K562 (cell line): ENCODE results near the gene CMSS1. TPM values are rescaled to one million over a fixed set of nuclear protein-coding genes. Genes with fewer than 3 reads are reported as not detected.

Experiments
- ATAC-seq: fragments of 200-7000 bp; cut with Tn5 transposase; 3 replicates; pipeline ENCODE4 v1.9.1; 2020; ENCODE audit warnings: moderate library complexity
- BruUV-seq: library from RNA; stranded (reverse); fragments of 400-500 nt; replicated peaks from 2 replicates; lab custom pipeline; 2021; lab: Mats Ljungman, UMichigan
- CTCF ChIA-PET: fragments of 300-600 bp; formaldehyde crosslinking; extraction: SDS; loops from one replicate; lab custom pipeline; 2021; ENCODE audit warnings: low intra/inter-chr PET ratio; lab: Yijun Ruan, JAX
- POLR2A ChIA-PET: fragments of 300-600, 350-650 bp; sonication (Branson Sonifier 250); formaldehyde crosslinking; extraction: SDS; loops from one replicate; lab custom pipeline; 2021; ENCODE audit warnings: antibody characterized with exemption, inconsistent platforms; lab: Yijun Ruan, JAX
- DNase-seq, 4 experiments: peaks; one replicate each; pipeline versions ENCODE4 v3.0.0 to v3.0.0-alpha.2; 2011 to 2018; ENCODE audit warnings: low spot score in 3 of 4, mixed read lengths in 3 of 4; ENCODE audit errors: extremely low read depth in 1 of 4
- FAIRE-seq: peaks from 2 replicates; lab custom pipeline; 2011; peaks lifted over from hg19 to GRCh38; lab: Jason Lieb, UNC
- H2AFZ ChIP-seq: 2 replicates; pipeline ENCODE4 v1.6.0; 2011; ENCODE audit warnings: low read depth, low read length, control low read depth, inconsistent platforms
- H3K27ac ChIP-seq: fragments of 200-600 bp; 3 replicates; pipeline ENCODE4 v1.8.0; 2011; ENCODE audit warnings: low read depth, mild to moderate bottlenecking, control low read depth, inconsistent platforms, low read length, moderate library complexity, mixed read lengths; ENCODE audit errors: extremely low read depth
- H3K27me3 ChIP-seq, 2 experiments: fragments of 300-600 bp in 1 of 2; 2 replicates in 1 of 2; 3 replicates in 1 of 2; pipeline versions ENCODE4 v1.6.0 to v1.8.0; 2011; ENCODE audit warnings: inconsistent platforms in 2 of 2, low read length in 2 of 2, mild to moderate bottlenecking in 1 of 2, mixed read lengths in 1 of 2, moderate library complexity in 1 of 2; ENCODE audit not compliant: control insufficient read depth in 2 of 2, insufficient read depth in 2 of 2
- H3K36me3 ChIP-seq: fragments of 300-600 bp; 3 replicates; pipeline ENCODE4 v1.8.0; 2011; ENCODE audit warnings: mild to moderate bottlenecking, low read length, inconsistent platforms; ENCODE audit not compliant: control insufficient read depth, insufficient read depth
- H3K4me1 ChIP-seq, 2 experiments: fragments of 200-600 bp in 1 of 2; replicated peaks in 1 of 2; 2 replicates in 1 of 2; 3 replicates in 1 of 2; pipeline versions ENCODE4 v1.5.1 to v1.8.0; 2011; ENCODE audit warnings: inconsistent platforms in 2 of 2, low read length in 2 of 2, mild to moderate bottlenecking in 1 of 2, mixed read lengths in 1 of 2, moderate library complexity in 1 of 2; ENCODE audit not compliant: control insufficient read depth in 2 of 2, insufficient read depth in 2 of 2
- H3K4me2 ChIP-seq: 2 replicates; pipeline ENCODE4 v1.6.1; 2011; ENCODE audit warnings: low read length, control low read depth, inconsistent platforms, mixed read lengths; ENCODE audit not compliant: insufficient read depth
- H3K4me3 ChIP-seq: fragments of 200-600 bp; sonication (generic), shearing (Covaris generic); 2 replicates; pipeline ENCODE4 v1.5.1; 2016; ENCODE audit warnings: control low read depth, inconsistent platforms
- H3K79me2 ChIP-seq: fragments of 200-600 bp; 3 replicates; pipeline ENCODE4 v1.8.0; 2011; ENCODE audit warnings: low read length, inconsistent platforms; ENCODE audit not compliant: control insufficient read depth, insufficient read depth
- H3K9ac ChIP-seq, 2 experiments: 2 replicates each; pipeline versions ENCODE4 v1.6.0 to v1.6.1; 2011; ENCODE audit warnings: low read depth in 2 of 2, low read length in 2 of 2, control low read depth in 1 of 2, inconsistent platforms in 1 of 2, mild to moderate bottlenecking in 1 of 2, mixed read lengths in 1 of 2; ENCODE audit not compliant: insufficient read depth in 1 of 2
- H3K9me1 ChIP-seq: one replicate; pipeline ENCODE4 v1.6.0; 2011; ENCODE audit warnings: inconsistent platforms, mild to moderate bottlenecking, low read length, moderate library complexity; ENCODE audit not compliant: control insufficient read depth, insufficient read depth
- H3K9me3 ChIP-seq: replicated peaks from 2 replicates; pipeline ENCODE4 v1.5.1; 2011; ENCODE audit warnings: low read depth, low read length, inconsistent platforms; ENCODE audit not compliant: control insufficient read depth, insufficient read depth
- H4K20me1 ChIP-seq: replicated peaks from 2 replicates; pipeline ENCODE4 v1.6.1; 2011; ENCODE audit warnings: low read length, inconsistent platforms, mixed read lengths; ENCODE audit not compliant: control insufficient read depth, insufficient read depth
- ATF7 ChIP-seq: fragments of 450-650 bp; IDR thresholded peaks from 2 replicates; pipeline ENCODE4 v1.7.1; 2014; ENCODE audit warnings: mild to moderate bottlenecking, moderate library complexity
- CEBPG ChIP-seq, 3 experiments: fragments of 200-800 bp in 1 of 3; sonication (Bioruptor generic) in 1 of 3; sonication (generic) in 1 of 3; formaldehyde crosslinking in 1 of 3; IDR thresholded peaks in 2 of 3; conservative IDR thresholded peaks in 1 of 3; 2 replicates each; pipeline versions ENCODE4 v1.6.1 to v1.8.0; 2016 to 2022; ENCODE audit warnings: missing compliant biosample characterization in 2 of 3, missing genetic modification characterization in 2 of 3, mild to moderate bottlenecking in 1 of 3, missing genetic modification reagents in 1 of 3
- E2F5 ChIP-seq: sonication (generic); formaldehyde crosslinking; IDR thresholded peaks from 2 replicates; pipeline ENCODE4 v1.8.0; 2022; ENCODE audit warnings: mild to moderate bottlenecking, missing genetic modification reagents
- FOXM1 ChIP-seq, 2 experiments: fragments of 450-650 bp in 1 of 2; sonication (generic) in 1 of 2; formaldehyde crosslinking in 1 of 2; IDR thresholded peaks; 2 replicates each; pipeline versions ENCODE4 v1.6.1 to v1.9.0; 2017 to 2022; ENCODE audit warnings: low read depth in 2 of 2, mild to moderate bottlenecking in 2 of 2, missing genetic modification reagents in 1 of 2, moderate library complexity in 1 of 2
- GABPA ChIP-seq: fragments of 200-800 bp; sonication (Bioruptor generic); conservative IDR thresholded peaks from 2 replicates; pipeline ENCODE4 v1.6.1; 2016; ENCODE audit warnings: low read depth, missing genetic modification characterization, missing compliant biosample characterization
- JUN ChIP-seq, 2 experiments: sonication (generic) in 1 of 2; formaldehyde crosslinking in 1 of 2; IDR thresholded peaks; 2 replicates each; pipeline versions ENCODE4 v1.6.1 to v1.8.0; 2012 to 2022; ENCODE audit warnings: borderline replicate concordance in 2 of 2, mild to moderate bottlenecking in 2 of 2, improper control_type of control experiment in 1 of 2, low read depth in 1 of 2, low read length in 1 of 2, missing genetic modification reagents in 1 of 2
- MAFF ChIP-seq: IDR thresholded peaks from 2 replicates; pipeline ENCODE4 v1.6.1; 2012; ENCODE audit warnings: low read length, improper control_type of control experiment
- MTF1 ChIP-seq: fragments of 250-450 bp; sonication (Bioruptor Pico); IDR thresholded peaks from 2 replicates; pipeline ENCODE4 v1.9.0; 2021; ENCODE audit warnings: moderate library complexity, mild to moderate bottlenecking, inconsistent platforms, borderline replicate concordance
- NFXL1 ChIP-seq: fragments of 450-650 bp; formaldehyde crosslinking; IDR thresholded peaks from 2 replicates; pipeline ENCODE4 v1.4.0; 2021; ENCODE audit warnings: mild to moderate bottlenecking
- POLR2A ChIP-seq: fragments of 450-650 bp; conservative IDR thresholded peaks from 2 replicates; pipeline ENCODE4 v1.6.1; 2016
- RFX1 ChIP-seq: fragments of 450-650 bp; IDR thresholded peaks from 2 replicates; pipeline ENCODE4 v1.6.1; 2016; ENCODE audit warnings: mild to moderate bottlenecking, moderate library complexity
- SMAD1 ChIP-seq: fragments of 150-350 bp; IDR thresholded peaks from 2 replicates; pipeline ENCODE4 v1.6.1; 2014; ENCODE audit warnings: low read length, low read depth; ENCODE audit not compliant: partially characterized antibody
- SRF ChIP-seq, 2 experiments: fragments of 250-450, 450-650 bp in 1 of 2; sonication (Bioruptor Pico) in 1 of 2; sonication (generic) in 1 of 2; formaldehyde crosslinking; IDR thresholded peaks; 2 replicates each; pipeline versions ENCODE4 v1.5.0 to v1.5.1; 2020 to 2022; ENCODE audit warnings: mild to moderate bottlenecking in 1 of 2, missing genetic modification reagents in 1 of 2
- TAF9B ChIP-seq: fragments of 450-650 bp; IDR thresholded peaks from 2 replicates; pipeline ENCODE4 v1.6.1; 2018; ENCODE audit warnings: mild to moderate bottlenecking; ENCODE audit not compliant: partially characterized antibody
- TARDBP ChIP-seq: fragments of 450-650 bp; IDR thresholded peaks from 2 replicates; pipeline ENCODE4 v1.6.1; 2016
- TCFL5 ChIP-seq: fragments of 250-450 bp; sonication (Bioruptor Pico); conservative IDR thresholded peaks from 2 replicates; pipeline ENCODE4 v1.6.1; 2021; ENCODE audit warnings: mild to moderate bottlenecking, moderate library complexity, matching md5 sums
- THAP7 ChIP-seq: fragments of 250-450 bp; sonication (Bioruptor Pico); IDR thresholded peaks from 2 replicates; pipeline ENCODE4 v1.5.0; 2021
- TRIM24 ChIP-seq, 2 experiments: fragments of 450-650 bp; IDR thresholded peaks; 2 replicates each; pipeline ENCODE4 v1.6.1; 2016
- XRCC4 ChIP-seq: IDR thresholded peaks from one replicate; pipeline ENCODE4 v1.6.1; 2011; ENCODE audit not compliant: insufficient read depth, insufficient read length; ENCODE audit errors: extremely low read depth
- ZBTB7A ChIP-seq: IDR thresholded peaks from 2 replicates; pipeline ENCODE4 v1.6.1; 2011; ENCODE audit warnings: low read depth, mild to moderate bottlenecking, low read length, moderate library complexity, borderline replicate concordance; ENCODE audit not compliant: control insufficient read depth
- ZNF165 ChIP-seq: fragments of 250-450 bp; sonication (Bioruptor Pico); IDR thresholded peaks from 2 replicates; pipeline ENCODE4 v1.4.0; 2020; ENCODE audit warnings: borderline replicate concordance
- ZNF77 ChIP-seq: fragments of 250-450 bp; sonication (Bioruptor Pico); IDR thresholded peaks from 2 replicates; pipeline ENCODE4 v1.5.0; 2020
- WGBS: fragments of 100-300 bp; shearing (Covaris generic); methylation state at CpG from one replicate; pipeline ENCODE4 v1.1.6; 2016; ENCODE audit warnings: low coverage, mixed read lengths; ENCODE audit not compliant: insufficient coverage; ENCODE audit errors: missing lambda C conversion rate; 5-methylcytosine and 5-hydroxymethylcytosine counted together
- in situ Hi-C: fragments of 300-500 bp; cut with MboI; formaldehyde crosslinking; loops from 4 replicates; pipeline ENCODE4 v1.15.0; 2018; ENCODE audit warnings: inconsistent platforms, mixed read lengths
- intact Hi-C: fragments of 100-400 bp; cut with micrococcal nuclease; formaldehyde crosslinking; loops from 2 replicates; pipeline ENCODE4 v1.14.2; 2022
- polyA plus RNA-seq, 8 experiments: library from polyadenylated mRNA; depleted of rRNA in 4 of 8; stranded (reverse) in 5 of 8; unstranded in 3 of 8; fragments of >200 nt; fragmentation: Nextera tagmentation in 2 of 8; fragmentation: Illumina TruSeq in 1 of 8; extraction: Ambion mirVana in 2 of 8; extraction: Trizol in 1 of 8; gene quantifications; 2 replicates each; pipeline versions ENCODE4 v1.2.1 to v1.2.3, GENCODE V29; 2011 to 2014; ENCODE audit warnings: inconsistent platforms in 1 of 8, missing spikeins in 1 of 8
- total RNA-seq, 7 experiments: library from RNA; depleted of rRNA in 6 of 7; stranded (reverse); fragments of >200 nt in 6 of 7; fragmentation: Illumina TruSeq in 2 of 7; extraction: Trizol in 2 of 7; gene quantifications; 2 replicates each; pipeline versions ENCODE4 v1.2.1 to v1.2.3, GENCODE V29; 2011 to 2021; ENCODE audit warnings: low replicate concordance in 1 of 7

CMSS1 gene
- total and polyA plus RNA-seq, 9 of the 15 experiments (the other 6 are each of a cell fraction or from before 2014, with no cell fraction given) = 46.9 to 109 (median 72.3) TPM

GRCh38 chr3:100105501-100105900 is 287.8 kb downstream of the CMSS1 start:
- no peaks in the 10 kb centered on the region for H3K79me2 ChIP-seq
- H3K9ac ChIP-seq = no peak overlapping the region
- ATAC-seq (peak; percentile 43; the same call in 2 of the 3 replicates), DNase-seq (no peak), FAIRE-seq (no peak)
- peaks cover 0 to 12% of the 10 kb centered on the region in 2 experiments; a peak in 3 of 5 replicates for H3K4me1 ChIP-seq
- POLR2A ChIA-PET = interaction anchor here (0.6 to 1.0 kb wide), 2 partner anchors 15 to 1634 kb away, joined by 3 to 4 read pairs; no protein-coding TSS in a partner anchor
- BruUV-seq = no TSS peak
- CTCF ChIA-PET = no interaction called here
- H3K27me3 ChIP-seq = no peaks in the 10 kb centered on the region
- no peaks in the 10 kb centered on the region; the same call in 2 of the 3 replicates for H3K36me3 ChIP-seq
- H3K4me3 ChIP-seq = no peak overlapping the region
- no peaks in the 10 kb centered on the region for H4K20me1 ChIP-seq
- H3K9me1 ChIP-seq = no peaks in the 10 kb centered on the region
- H2AFZ ChIP-seq = no peak overlapping the region
- no peak overlapping the region for H3K27ac ChIP-seq
- H3K4me2 ChIP-seq = no peak overlapping the region
- in situ Hi-C loops = no loop called here
- intact Hi-C loops = no loop called here
- 35% methylated on average over 1 of the region's 1 CpG for WGBS
- H3K9me3 ChIP-seq = no peaks in the 10 kb centered on the region; the same call in 1 of the 2 replicates
- TF ChIP-seq NFXL1 (CRISPR knock-in tag) (no peak), JUN (IDR thresholded peaks at IDR 0.05; ENCODE audit: borderline replicate concordance, low read depth, low read length) (no peak), JUN (CRISPR knock-in tag; IDR thresholded peaks at IDR 0.05; ENCODE audit: borderline replicate concordance) (no peak), XRCC4 (no peak), ZBTB7A (no peak), ATF7 (0 out of 2 replicates have a peak, but pooled peaks have one; percentile 21), RFX1 (no peak), TCFL5 (CRISPR knock-in tag) (no peak), POLR2A (no peak), TARDBP (no peak), SRF (CRISPR knock-in tag; IDR thresholded peaks at IDR 0.05) (no peak), THAP7 (no peak), MAFF (no peak), FOXM1 (IDR thresholded peaks at IDR 0.05; ENCODE audit: low read depth) (no peak), FOXM1 (CRISPR knock-in tag; IDR thresholded peaks at IDR 0.05; ENCODE audit: low read depth) (no peak), SMAD1 (no peak), GABPA (peak; percentile 12; the same call in 1 of the 2 replicates), TRIM24 (IDR thresholded peaks at IDR 0.05) (no peak), CEBPG (CRISPR knock-in tag; IDR thresholded peaks at IDR 0.05) (peak; percentile 77; the same call in 1 of the 2 replicates), CEBPG (tag; conservative IDR thresholded peaks at IDR 0.05 in 1 of 2, IDR thresholded peaks at IDR 0.05 in 1 of 2) (peak; percentile 71 to 79), ZNF165 (CRISPR knock-in tag) (no peak), ZNF77 (no peak), E2F5 (CRISPR knock-in tag) (no peak), TAF9B (no peak), MTF1 (CRISPR knock-in tag) (no peak)
